BLaER1 (cell line): Measurements from ENCODE around the gene TIAM2.
A peak's percentile ranks its signal among the peaks of the same experiment; 100 is the strongest.
"Not testable (repeated sequence)": the region's sequence is repeated elsewhere in the genome, so short reads cannot be mapped to it uniquely, and the experiment has no call there.

Experiments
- H3K27ac ChIP-seq: shearing (Covaris generic); formaldehyde crosslinking; 2 replicates; pipeline ENCODE4 v1.8.1; 2022
- H3K27me3 ChIP-seq: shearing (Covaris generic); formaldehyde crosslinking; 2 replicates; pipeline ENCODE4 v1.8.1; 2022
- H3K36me3 ChIP-seq: shearing (Covaris generic); formaldehyde crosslinking; 2 replicates; pipeline ENCODE4 v1.8.1; 2022
- H3K4me1 ChIP-seq: shearing (Covaris generic); formaldehyde crosslinking; 2 replicates; pipeline ENCODE4 v1.8.1; 2022
- H3K4me2 ChIP-seq: shearing (Covaris generic); formaldehyde crosslinking; 2 replicates; pipeline ENCODE4 v1.8.1; 2022
- H3K4me3 ChIP-seq: shearing (Covaris generic); formaldehyde crosslinking; 2 replicates; pipeline ENCODE4 v1.8.1; 2022
- H3K9ac ChIP-seq: shearing (Covaris generic); formaldehyde crosslinking; 2 replicates; pipeline ENCODE4 v1.8.1; 2022
- H3K9me3 ChIP-seq: shearing (Covaris generic); formaldehyde crosslinking; 2 replicates; pipeline ENCODE4 v1.8.1; 2022
- H4K20me1 ChIP-seq: shearing (Covaris generic); formaldehyde crosslinking; 2 replicates; pipeline ENCODE4 v1.8.1; 2022
- Cebpa-rat ChIP-seq: shearing (Covaris generic); IDR thresholded peaks from 2 replicates; pipeline ENCODE4 v1.8.1; 2022

TIAM2 gene

GRCh38 chr6:155197932-155198331, 202.8 kb downstream of the TIAM2 start:
- Histone ChIP-seq H3K27me3 (no peaks in the 10 kb centered on the region), H3K9me3 (peaks cover 9% of the 10 kb centered on the region), H3K27ac (no peak overlapping the region), H3K36me3 (0 out of 2 replicates have a peak, but pooled peaks cover 9% of the 10 kb centered on the region), H4K20me1 (no peaks in the 10 kb centered on the region), H3K4me2 (no peak overlapping the region), H3K9ac (no peak overlapping the region), H3K4me3 (no peak overlapping the region), H3K4me1 (peaks cover 19% of the 10 kb centered on the region)
- TF ChIP-seq Cebpa-rat, result no peak

- peaks cover 9% of the 10 kb centered on the region for H3K9me3 ChIP-seq
- peak overlapping the region; percentile 5; the same call in 1 of the 2 replicates for H3K4me2 ChIP-seq
- H3K27me3 ChIP-seq, result no peaks in the 10 kb centered on the region
- H4K20me1 ChIP-seq, result no peaks in the 10 kb centered on the region
- H3K4me3 ChIP-seq, result no peak overlapping the region
- no peak overlapping the region for H3K27ac ChIP-seq
- no peak overlapping the region for H3K9ac ChIP-seq
- H3K4me1 ChIP-seq, result peaks cover 19% of the 10 kb centered on the region
- no peak for TF ChIP-seq Cebpa-rat
- 0 out of 2 replicates have a peak, but pooled peaks cover 9% of the 10 kb centered on the region for H3K36me3 ChIP-seq
These were observed 204.9 kb downstream of the TIAM2 start for GRCh38 chr6:155200012-155200411.

DNA sequence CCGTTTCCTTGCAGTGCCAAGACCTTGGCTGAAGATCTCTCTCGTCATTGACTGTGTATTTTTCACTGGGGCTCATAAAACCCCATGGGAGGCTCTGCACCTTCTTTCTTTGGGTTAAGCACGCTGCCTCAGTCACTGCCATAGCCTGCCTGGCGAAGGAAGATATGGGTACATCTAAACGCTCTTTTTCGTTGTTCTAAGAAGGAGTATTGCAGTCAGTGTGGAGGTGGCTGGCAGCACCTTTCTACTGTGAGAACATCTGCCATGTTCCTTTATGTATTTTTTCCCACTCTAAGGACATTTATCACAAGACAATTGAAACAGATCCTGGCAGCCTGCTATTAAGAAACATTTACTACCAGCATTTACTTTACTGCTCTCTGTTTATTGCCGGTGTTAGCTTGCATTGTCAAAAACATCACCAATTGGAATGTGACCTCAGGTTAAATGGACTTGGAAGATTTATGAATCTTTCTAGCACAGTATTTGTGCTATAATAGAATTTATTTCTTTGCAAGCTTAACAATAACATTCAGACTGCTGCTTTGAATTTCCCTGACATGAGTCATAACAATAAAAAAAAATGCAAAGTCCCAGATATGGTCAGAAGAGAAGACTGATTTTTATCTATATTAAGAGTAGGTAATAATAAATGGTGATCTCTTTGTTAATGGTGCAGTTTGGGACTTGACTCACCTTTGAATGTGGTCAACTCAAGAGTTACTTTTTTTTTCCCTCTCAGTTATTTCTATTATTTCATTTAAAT, 206.5 kb downstream of the TIAM2 start:
- H3K36me3 ChIP-seq, result 0 out of 2 replicates have a peak, but pooled peaks cover 9% of the 10 kb centered on the region
- no peak overlapping the region for H3K27ac ChIP-seq
- no peaks in the 10 kb centered on the region for H4K20me1 ChIP-seq
- H3K9ac ChIP-seq, result no peak overlapping the region
- H3K4me2 ChIP-seq, result no peak overlapping the region
- no peak for TF ChIP-seq Cebpa-rat
- peaks cover 35% of the 10 kb centered on the region for H3K4me1 ChIP-seq
- H3K9me3 ChIP-seq, result peaks cover 9% of the 10 kb centered on the region
- no peak overlapping the region for H3K4me3 ChIP-seq
- H3K27me3 ChIP-seq, result no peaks in the 10 kb centered on the region

DNA sequence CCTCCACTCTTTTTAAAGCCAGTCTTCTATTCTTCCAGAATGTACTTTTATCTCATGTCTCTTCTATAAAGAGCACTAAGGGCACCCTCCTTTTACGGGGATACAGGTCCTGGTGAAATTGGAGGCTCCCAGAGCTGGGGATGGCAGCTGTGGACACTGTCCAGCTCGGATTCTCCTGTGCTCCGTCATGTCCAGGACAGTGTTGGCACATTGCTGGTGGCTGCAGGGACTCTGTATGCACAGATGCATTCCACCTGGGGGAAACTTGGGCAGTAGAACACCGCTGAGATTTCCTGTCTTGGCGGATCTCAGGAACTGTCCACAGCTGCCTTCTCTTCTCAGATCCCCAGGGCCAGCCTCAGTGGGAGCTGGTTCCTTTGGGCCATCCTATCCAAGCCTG, 212.1 kb downstream of the TIAM2 start:
- H3K9ac ChIP-seq, result peak overlapping the region; percentile 60
- no peaks in the 10 kb centered on the region for H3K9me3 ChIP-seq
- H3K4me2 ChIP-seq, result peak overlapping the region; percentile 87
- H3K4me3 ChIP-seq, result peak overlapping the region; percentile 28; the same call in 1 of the 2 replicates
- peak overlapping the region; percentile 71 for H3K27ac ChIP-seq
- no peaks in the 10 kb centered on the region for H3K36me3 ChIP-seq
- no peaks in the 10 kb centered on the region for H4K20me1 ChIP-seq
- no peak for TF ChIP-seq Cebpa-rat
- no peaks in the 10 kb centered on the region for H3K27me3 ChIP-seq
- peaks cover 60% of the 10 kb centered on the region for H3K4me1 ChIP-seq

DNA sequence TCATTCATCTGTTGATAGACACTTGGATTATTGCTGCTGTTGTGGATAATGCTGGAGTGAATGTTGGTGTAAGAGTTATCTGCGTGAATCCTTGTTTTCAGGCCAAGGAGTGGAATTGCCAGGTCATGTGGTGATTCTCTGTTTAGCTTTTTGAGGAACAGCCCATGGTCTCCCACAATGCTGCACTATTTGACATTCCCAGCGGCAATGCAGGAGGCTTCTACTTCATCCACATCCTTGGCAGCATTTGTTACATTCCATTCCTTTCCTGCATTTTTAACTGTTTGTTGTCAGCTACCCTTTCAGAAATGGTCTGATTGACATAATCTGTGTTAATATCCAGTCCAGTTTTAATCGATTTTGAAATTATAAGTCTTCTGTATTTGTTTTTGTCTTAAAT, 217.0 kb downstream of the TIAM2 start:
- Histone ChIP-seq H3K9me3 (no peaks in the 10 kb centered on the region), H4K20me1 (no peaks in the 10 kb centered on the region), H3K9ac (no peak overlapping the region), H3K4me2 (no peak overlapping the region), H3K36me3 (no peaks in the 10 kb centered on the region), H3K27me3 (no peaks in the 10 kb centered on the region), H3K4me3 (no peak overlapping the region), H3K4me1 (peaks cover 72% of the 10 kb centered on the region), H3K27ac (no peak overlapping the region)
- TF ChIP-seq Cebpa-rat, result no peak

GRCh38 chr6:155212616-155213380, 217.7 kb downstream of the TIAM2 start:
- Histone ChIP-seq H3K27ac (peak overlapping the region; percentile 66), H3K27me3 (no peaks in the 10 kb centered on the region), H4K20me1 (no peaks in the 10 kb centered on the region), H3K4me1 (peaks cover 68% of the 10 kb centered on the region), H3K4me3 (no peak overlapping the region), H3K4me2 (peak overlapping the region; percentile 74), H3K9me3 (no peaks in the 10 kb centered on the region), H3K36me3 (no peaks in the 10 kb centered on the region), H3K9ac (no peak overlapping the region)
- no peak for TF ChIP-seq Cebpa-rat

- peaks cover 58% of the 10 kb centered on the region for H3K4me1 ChIP-seq
- no peaks in the 10 kb centered on the region for H3K9me3 ChIP-seq
- no peaks in the 10 kb centered on the region for H3K36me3 ChIP-seq
- H3K27me3 ChIP-seq, result no peaks in the 10 kb centered on the region
- peak overlapping the region; percentile 74 for H3K4me2 ChIP-seq
- peak overlapping the region; percentile 32; the same call in 1 of the 2 replicates for H3K9ac ChIP-seq
- peak overlapping the region; percentile 66 for H3K27ac ChIP-seq
- H4K20me1 ChIP-seq, result no peaks in the 10 kb centered on the region
- no peak for TF ChIP-seq Cebpa-rat
- H3K4me3 ChIP-seq, result peak overlapping the region; percentile 22; the same call in 1 of the 2 replicates
These were observed 218.7 kb downstream of the TIAM2 start for GRCh38 chr6:155213611-155214372.

DNA sequence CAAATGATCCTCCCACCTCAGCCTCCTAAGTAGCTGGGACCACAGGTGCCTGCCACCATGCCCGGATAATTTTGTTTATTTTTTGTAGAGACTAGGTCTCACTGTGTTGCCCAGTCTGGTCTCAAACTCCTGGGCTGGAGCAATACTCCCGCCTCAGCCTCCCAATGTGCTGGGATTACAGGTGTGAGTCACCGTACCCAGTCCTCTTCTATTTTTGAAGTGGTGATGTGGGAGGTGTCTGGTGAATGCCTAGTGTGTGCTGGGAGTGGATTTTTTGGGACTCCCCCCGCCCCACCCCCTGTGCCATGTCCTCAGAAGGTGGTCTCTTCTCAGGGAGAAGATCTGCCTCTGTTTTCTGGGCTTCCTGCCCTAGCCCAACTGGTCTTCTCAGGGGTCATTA, 220.8 kb downstream of the TIAM2 start:
- no peaks in the 10 kb centered on the region for H3K36me3 ChIP-seq
- no peaks in the 10 kb centered on the region for H3K9me3 ChIP-seq
- H3K4me1 ChIP-seq, result peaks cover 37% of the 10 kb centered on the region
- no peaks in the 10 kb centered on the region for H3K27me3 ChIP-seq
- H3K9ac ChIP-seq, result no peak overlapping the region
- TF ChIP-seq Cebpa-rat, result no peak
- H3K4me3 ChIP-seq, result no peak overlapping the region
- peak overlapping the region; percentile 59; the same call in 1 of the 2 replicates for H3K4me2 ChIP-seq
- no peaks in the 10 kb centered on the region for H4K20me1 ChIP-seq
- H3K27ac ChIP-seq, result no peak overlapping the region

GRCh38 chr6:155216312-155217046, 221.4 kb downstream of the TIAM2 start:
- Histone ChIP-seq H3K27ac (no peak overlapping the region), H3K27me3 (no peaks in the 10 kb centered on the region), H3K4me2 (peak overlapping the region; percentile 59), H3K36me3 (no peaks in the 10 kb centered on the region), H4K20me1 (no peaks in the 10 kb centered on the region), H3K4me3 (no peak overlapping the region), H3K4me1 (peaks cover 34% of the 10 kb centered on the region), H3K9ac (peak overlapping the region; percentile 25; the same call in 1 of the 2 replicates), H3K9me3 (no peaks in the 10 kb centered on the region)
- TF ChIP-seq Cebpa-rat, result no peak

DNA sequence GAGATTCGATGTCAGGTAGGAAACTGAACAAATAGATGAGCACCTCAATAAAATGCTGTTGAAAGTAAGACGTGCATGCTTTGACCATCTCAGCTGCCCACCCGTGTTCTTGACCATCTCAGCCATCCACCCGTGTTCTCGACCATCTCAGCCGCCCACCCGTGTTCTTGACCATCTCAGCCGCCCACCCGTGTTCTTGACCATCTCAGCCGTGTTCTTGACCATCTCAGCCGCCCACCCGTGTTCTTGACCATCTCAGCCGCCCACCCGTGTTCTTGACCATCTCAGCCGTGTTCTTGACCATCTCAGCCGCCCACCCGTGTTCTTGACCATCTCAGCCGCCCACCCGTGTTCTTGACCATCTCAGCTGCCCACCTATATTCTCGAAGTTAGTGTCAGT, 223.6 kb downstream of the TIAM2 start:
- not testable (repeated sequence) for H3K4me3 ChIP-seq, H3K9ac ChIP-seq, H4K20me1 ChIP-seq, H3K27ac ChIP-seq, H3K4me2 ChIP-seq, H3K9me3 ChIP-seq, H3K36me3 ChIP-seq, H3K27me3 ChIP-seq
- H3K4me1 ChIP-seq, result peaks cover 24% of the 10 kb centered on the region
